ENCODE data around the gene MCRIP2.

The MCRIP2 gene

GRCh38 chr16:672371-672770 lies 30.7 kb downstream of the MCRIP2 start:
- DNase-seq, result no peak

GRCh38 chr16:672851-673250 lies 31.2 kb downstream of the MCRIP2 start:
- DNase-seq, result no peak

- DNase-seq, result no peak
Observed at GRCh38 chr16:673399-673991, 31.9 kb downstream of the MCRIP2 start.

GRCh38 chr16:674214-674881 lies 32.7 kb downstream of the MCRIP2 start:
- DNase-seq, result no peak

- no peak for DNase-seq
Observed at GRCh38 chr16:674968-675883, 33.6 kb downstream of the MCRIP2 start, which contains the start of gene RHBDL1. RHBDL1 (plus strand) TSS chr16:675671; CDS start chr16:675791, 120 bp downstream.

- DNase-seq, result no peak
Observed at GRCh38 chr16:675884-676564, 34.4 kb downstream of the MCRIP2 start.

GRCh38 chr16:676565-676902 lies 34.9 kb downstream of the MCRIP2 start:
- no peak for DNase-seq

GRCh38 chr16:676913-677312 lies 35.3 kb downstream of the MCRIP2 start:
- DNase-seq, result no peak

GRCh38 chr16:677316-678190 lies 35.9 kb downstream of the MCRIP2 start:
- DNase-seq, result no peak

GRCh38 chr16:678209-678857 lies 36.7 kb downstream of the MCRIP2 start:
- no peak for DNase-seq

GRCh38 chr16:678858-679813 lies 37.5 kb downstream of the MCRIP2 start:
- DNase-seq, result peak; percentile 26

GRCh38 chr16:679814-680624 lies 38.4 kb downstream of the MCRIP2 start, which contains the start of gene STUB1:
STUB1 (plus strand) TSS chr16:680410; CDS start chr16:680526, 116 bp downstream.
- peak; percentile 65 for DNase-seq

GRCh38 chr16:680625-680945 lies 39.0 kb downstream of the MCRIP2 start:
- no peak for DNase-seq

- DNase-seq, result no peak
Observed at GRCh38 chr16:680967-681745, 39.5 kb downstream of the MCRIP2 start.

GRCh38 chr16:681746-682427 lies 40.3 kb downstream of the MCRIP2 start:
- DNase-seq, result no peak

- DNase-seq, result no peak
Observed at GRCh38 chr16:682493-683395, 41.1 kb downstream of the MCRIP2 start.

All from NCI-H2029 treated with DMSO at 0.1 percent for 48 hours (cell line).